NK-92 (cell line): ENCODE data around the gene TMOD3.
"Not testable (repeated sequence)": the region's sequence is repeated elsewhere in the genome, so short reads cannot be mapped to it uniquely, and the experiment has no call there.

Source experiments
- DNase-seq: peaks from one replicate; lab custom pipeline; 2025; ENCODE audit not compliant: unreplicated experiment; lab: John Stamatoyannopoulos, UW

The TMOD3 gene

DNA sequence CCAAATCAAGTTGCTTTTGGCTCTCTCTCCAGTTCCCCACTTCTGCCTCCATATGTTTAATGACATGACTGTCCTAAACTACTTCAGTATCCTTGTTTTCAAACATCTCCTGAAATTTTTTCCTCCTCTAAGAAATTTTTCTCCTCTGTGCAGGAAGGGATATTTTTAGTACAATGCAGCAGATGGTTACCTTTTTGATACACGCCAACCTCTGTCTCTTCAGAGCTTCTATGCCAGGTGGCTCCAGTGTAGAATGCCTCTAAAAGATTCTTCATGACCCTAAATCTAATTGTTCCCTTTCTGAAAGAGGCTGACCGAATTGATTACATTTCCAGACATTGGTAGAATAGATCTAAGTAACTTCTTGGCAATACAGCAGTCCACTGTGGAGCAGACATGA is 33.7 kb downstream of the TMOD3 start:
- DNase-seq, result no peak

DNA sequence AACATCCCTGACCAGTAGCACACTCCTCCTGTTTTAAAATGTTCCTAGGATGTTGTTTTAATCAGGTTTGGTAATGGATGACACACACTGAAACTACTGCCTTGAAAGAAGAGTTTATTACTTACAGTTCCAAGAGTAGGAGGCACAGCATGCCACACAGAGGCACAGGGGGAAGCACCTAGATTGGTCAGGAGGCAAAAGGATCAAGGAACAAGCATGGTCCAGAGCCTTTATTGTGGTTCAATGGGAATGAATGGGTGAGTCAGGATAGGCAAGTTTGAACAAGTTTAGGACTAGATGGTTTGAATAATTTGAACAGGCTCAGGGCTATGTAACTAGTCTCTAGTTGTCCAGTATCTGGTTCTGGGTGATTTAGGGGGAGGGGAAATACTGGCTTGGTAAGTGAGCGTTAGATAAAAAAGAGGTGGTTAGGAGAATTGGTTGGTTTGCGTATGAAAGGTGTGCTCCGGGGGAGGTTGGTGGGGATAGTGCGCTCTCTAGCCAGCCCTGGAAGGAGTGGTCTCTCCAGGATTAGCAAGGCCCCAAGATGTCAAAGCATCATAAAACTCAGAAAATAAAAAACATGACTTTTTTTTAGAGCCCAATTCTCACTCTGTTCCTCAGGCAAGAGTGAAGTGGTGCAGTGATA is 35.1 kb downstream of the TMOD3 start:
- DNase-seq, result no peak

DNA sequence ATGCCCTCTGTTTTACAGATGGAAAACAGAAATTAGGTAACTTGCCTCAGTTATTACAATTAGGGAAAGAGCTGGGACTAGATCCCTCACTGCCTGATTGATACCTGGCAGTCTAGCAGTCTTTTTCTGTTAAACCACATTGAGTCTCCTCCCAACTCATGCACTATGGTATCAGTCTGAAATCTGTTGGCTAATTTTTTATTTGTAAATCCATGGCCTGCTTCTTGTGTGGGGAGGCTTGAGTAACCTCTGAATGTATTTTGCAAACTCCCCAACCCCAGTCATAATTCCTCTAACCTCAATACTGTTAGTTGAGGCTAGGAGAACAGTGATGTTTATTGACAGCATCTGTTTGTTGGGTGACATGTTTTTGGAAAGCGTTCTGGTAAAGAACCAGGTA is 35.9 kb downstream of the TMOD3 start:
- no peak for DNase-seq

- DNase-seq, result no peak
These were observed 36.7 kb downstream of the TMOD3 start for GRCh38 chr15:51866161-51866560.

- DNase-seq, result no peak
These were observed 37.3 kb downstream of the TMOD3 start for GRCh38 chr15:51866751-51867150.

- no peak for DNase-seq
These were observed 39.6 kb downstream of the TMOD3 start for GRCh38 chr15:51869060-51869421.

- no peak for DNase-seq
These were observed 41.3 kb downstream of the TMOD3 start for GRCh38 chr15:51870774-51871173.

DNA sequence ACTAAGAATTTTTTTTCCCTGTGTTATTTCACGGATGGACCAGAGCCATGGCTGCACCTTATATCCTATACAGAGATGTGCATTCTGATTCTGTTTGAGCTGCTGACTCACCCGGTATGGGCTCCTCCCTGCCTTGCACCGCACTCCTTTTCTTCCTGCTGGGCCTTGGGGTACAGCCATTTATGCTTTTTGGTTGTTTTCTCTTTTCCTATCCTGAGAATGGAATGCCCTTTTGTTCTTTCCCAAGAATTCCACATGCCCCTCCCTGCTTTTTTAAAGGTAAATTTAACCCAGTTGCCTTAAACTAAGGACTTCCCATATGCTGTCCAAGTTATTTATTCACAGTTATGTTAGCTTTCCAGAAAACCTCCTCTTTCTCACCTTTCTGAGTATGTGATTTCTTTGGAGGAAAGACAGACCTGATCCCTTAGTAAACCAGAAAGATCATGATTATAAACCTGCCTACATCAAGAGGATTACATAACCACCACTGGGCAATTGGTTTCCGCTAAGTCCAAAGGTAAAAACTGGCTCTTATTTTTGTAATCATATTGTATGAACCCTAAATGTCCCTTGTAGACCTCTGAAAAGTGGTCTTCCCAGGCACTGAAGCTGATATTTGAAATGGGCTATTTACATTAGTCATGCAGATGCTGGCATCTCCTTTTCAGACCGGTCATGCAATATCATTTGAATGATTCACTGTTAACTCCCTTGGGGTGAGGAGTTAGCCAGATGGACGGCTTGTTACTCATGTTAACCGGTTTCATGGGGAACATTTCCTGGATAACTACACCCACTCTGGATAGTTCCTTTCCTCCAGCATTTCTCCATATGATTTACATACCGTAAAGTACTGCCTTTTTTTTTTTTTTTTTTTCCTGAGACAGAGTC is 45.5 kb downstream of the TMOD3 start:
- DNase-seq, result no peak

- DNase-seq, result no peak
These were observed 46.7 kb downstream of the TMOD3 start for GRCh38 chr15:51876169-51876568.

DNA sequence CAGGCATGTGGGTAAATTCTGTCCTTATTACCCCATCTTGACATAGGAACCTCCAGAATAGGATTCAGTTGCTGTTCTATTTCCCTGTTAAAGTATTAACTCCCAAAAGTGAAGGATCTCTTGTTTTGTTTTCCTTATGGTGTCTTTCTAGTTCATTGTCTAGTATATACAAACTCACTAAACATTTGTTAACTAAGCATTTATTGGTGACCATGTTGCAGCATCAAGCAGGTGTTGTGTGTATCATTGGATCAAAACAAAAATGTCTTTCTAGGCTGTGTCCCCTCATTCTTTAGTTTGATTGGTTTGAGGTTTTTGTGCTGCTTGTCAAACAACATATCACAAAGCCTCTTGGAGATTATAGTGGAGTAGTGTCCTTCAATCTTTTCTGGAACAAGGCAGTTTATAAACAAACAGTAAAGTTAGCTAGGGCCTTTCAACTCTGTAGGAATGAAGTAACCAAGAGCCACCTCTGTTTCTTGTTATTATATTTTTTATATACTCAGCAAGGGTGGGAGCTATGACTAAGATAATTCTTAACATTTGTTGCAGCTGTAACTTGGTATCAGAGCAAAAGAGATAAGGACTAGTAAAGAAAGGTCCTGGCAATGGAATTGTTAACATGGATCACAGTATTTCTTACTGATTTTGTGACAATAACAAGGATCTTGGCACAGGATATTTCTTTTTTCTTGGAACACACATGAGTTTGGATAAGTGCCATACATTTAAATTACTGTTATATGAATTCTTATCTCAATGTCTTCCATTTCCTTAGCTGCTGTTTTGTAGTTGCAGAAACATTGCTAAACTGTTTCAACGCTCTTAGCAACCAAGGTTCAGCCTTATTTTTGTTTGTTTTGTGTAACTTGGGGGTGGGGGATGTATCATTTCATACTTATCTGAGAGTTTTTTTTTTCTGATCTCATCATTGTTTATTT is 49.3 kb downstream of the TMOD3 start:
- DNase-seq, result no peak

- DNase-seq, result no peak
These were observed 50.1 kb downstream of the TMOD3 start for GRCh38 chr15:51879555-51879954.

GRCh38 chr15:51883271-51883837 is 53.9 kb downstream of the TMOD3 start:
- no peak for DNase-seq

DNA sequence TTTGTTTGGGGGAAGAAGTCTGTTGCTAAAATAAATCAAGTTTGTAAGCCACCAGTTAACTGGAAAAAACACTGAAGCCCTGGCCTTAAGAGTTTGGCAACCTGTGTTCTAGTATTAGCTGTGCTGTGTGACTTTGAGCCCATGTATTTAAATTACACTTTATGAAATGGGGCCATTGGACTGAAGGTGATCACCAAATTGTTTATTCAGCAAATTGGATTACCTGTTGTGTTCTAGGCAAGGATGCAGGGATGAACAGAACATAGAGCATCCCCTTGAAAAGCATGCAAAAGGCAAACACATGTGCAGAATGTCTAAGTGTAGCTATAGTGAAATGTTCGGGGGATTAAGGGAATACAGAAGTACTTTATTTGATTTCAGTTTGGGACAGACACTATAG is 54.6 kb downstream of the TMOD3 start:
- no peak for DNase-seq

DNA sequence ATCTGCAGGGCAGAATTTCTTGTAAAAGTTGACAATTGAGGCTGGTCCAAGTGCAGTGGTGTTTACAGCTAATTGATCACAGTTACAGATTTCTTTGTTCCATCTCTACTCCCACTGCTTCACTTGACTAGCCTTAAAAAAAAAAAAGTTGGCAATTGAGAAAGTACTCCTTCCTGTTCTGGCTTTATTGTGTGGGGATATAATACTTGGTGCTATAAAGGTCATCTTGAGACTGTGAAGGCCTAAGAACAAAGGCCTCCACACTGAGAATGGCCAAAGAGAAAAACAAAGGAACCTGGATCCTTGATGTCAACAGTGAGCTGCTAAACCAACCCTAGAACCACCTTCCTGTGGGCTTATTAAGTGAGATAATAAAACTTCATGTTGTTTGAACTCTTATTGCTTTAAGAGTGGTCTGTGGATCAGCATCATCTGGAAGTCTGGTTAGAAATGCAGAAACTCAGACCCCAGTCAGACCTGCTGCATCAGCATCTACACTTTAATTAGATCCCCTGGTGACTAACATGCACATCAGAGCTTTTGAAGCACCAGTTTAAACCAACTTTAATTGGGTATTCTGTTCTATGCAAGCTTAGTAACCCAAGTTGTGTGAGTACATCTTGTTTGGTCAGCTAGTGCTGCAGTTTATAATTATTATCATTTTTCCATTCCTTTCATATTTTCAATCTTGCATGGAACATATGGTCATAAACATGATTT is 55.2 kb downstream of the TMOD3 start:
- DNase-seq, result no peak

DNA sequence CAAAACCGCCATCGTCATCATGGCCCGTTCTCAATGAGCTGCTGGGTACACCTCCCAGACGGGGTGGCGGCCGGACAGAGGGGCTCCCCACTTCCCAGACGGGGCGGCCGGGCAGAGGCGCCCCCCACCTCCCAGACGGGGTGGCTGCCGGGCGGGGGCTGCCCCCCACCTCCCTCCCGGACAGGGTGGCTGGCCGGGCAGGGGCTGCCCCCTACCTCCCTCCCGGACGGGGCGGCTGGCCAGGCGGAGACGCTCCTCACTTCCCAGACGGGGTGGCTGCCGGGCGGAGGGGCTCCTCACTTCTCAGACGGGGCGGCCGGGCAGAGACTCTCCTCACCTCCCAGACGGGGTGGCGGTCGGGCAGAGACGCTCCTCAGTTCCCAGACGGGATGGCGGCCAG is 56.3 kb downstream of the TMOD3 start:
- DNase-seq, result not testable (repeated sequence)

DNA sequence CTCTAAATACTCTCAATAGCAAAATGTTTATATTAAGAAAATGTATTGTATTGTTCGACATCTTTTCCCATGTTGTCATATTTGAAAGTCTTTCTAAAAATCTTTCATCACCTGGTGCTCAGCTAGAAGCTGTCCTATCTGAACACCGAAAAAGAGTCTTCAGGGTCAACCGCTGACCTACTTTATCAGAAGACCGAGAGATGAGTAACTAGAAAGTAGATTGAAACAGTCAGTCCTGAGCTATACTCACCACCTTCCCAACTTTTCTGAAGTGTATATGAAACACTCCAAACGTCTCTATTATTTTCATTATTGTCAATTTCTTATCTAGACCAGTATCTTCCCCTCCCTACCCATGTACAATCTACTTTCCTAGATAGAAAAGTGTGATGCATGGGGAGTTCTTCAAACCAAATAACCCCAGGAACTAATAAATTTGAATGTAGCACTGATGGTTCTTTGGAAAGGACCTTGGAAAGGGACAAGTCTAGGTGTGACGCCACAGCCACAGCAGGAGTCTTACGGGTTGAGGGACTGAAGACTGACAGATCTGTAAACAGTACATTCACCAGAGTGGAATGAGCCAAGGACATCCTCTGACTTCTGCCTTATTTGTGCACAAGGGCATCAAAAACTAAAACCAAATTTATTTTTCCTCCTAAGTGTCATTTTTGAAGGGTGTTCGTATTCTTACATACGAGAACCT is 58.6 kb downstream of the TMOD3 start:
- no peak for DNase-seq

DNA sequence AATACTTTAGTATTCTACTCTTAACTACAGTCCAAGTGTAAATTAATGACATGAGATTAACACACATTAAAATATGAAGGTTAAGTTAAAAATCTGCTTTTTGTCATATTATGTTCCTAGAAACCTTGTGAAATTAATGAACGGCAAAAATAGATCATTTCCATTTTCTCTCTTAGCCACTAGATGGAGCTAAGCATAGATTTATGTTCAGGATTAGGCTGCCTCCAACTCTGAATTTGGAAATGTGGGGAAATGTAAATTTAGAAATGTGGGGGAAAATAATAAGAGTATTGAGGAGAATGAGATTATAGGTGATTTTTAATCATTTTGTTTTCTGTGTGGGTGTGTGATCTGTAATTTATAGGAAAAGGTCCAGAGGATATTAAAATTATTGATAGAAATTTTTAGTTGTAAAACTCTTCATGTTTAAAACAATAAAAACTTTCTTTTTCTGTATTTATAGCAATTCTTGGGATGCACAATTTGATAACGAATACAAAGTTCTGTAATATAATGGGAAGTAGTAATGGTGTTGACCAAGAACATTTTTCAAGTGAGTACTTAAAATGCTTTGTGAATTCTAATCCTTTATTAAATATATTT is 59.2 kb downstream of the TMOD3 start:
- DNase-seq, result no peak

DNA sequence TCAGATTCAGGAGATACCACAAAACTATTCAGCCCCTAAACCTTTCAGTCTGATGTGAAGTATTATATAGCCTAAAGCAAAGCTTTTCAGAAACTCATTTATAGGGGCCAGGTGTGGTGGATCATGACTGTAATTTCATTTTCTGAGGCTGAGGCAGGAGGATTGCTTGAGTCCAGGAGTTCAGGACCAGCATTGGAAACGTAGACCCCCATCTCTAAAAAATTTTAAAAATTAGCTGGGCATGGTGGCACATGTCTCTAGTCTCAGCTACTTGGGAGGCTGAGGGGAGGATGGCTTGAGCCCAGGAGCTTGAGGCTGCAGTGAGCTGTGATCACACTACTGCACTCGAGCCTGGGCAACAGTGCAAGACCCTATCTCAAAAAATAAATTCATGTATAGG is 60.0 kb downstream of the TMOD3 start:
- no peak for DNase-seq

GRCh38 chr15:51904421-51904820 is 75.0 kb downstream of the TMOD3 start:
- DNase-seq, result no peak

GRCh38 chr15:51904931-51905330 is 75.5 kb downstream of the TMOD3 start:
- no peak for DNase-seq
